IMR-90 (cell line): Measurements from ENCODE around the gene C1QTNF1. TPM values are rescaled to one million over a fixed set of nuclear protein-coding genes. Genes with fewer than 3 reads are reported as not detected.

Source experiments
- ATAC-seq: fragments of 200-7000 bp; cut with Tn5 transposase; 2 replicates; pipeline ENCODE4 v1.9.1; 2020; ENCODE audit warnings: low read depth, mild to moderate bottlenecking, moderate library complexity
- BruUV-seq: library from RNA; stranded (reverse); fragments of 400-500 nt; replicated peaks from 2 replicates; lab custom pipeline; 2021; lab: Mats Ljungman, UMichigan
- CTCF ChIA-PET: fragments of 300-600 bp; formaldehyde crosslinking; extraction: SDS; loops from one replicate; lab custom pipeline; 2021; ENCODE audit warnings: antibody characterized with exemption; lab: Yijun Ruan, JAX
- POLR2A ChIA-PET: fragments of 300-600 bp; sonication (Branson Sonifier 250); formaldehyde crosslinking; loops from one replicate; lab custom pipeline; 2022; ENCODE audit warnings: antibody characterized with exemption; ENCODE audit not compliant: unreplicated experiment; lab: Charles Lee
- DNase-seq: peaks from one replicate; pipeline ENCODE4 v3.0.0; 2013
- H2AFZ ChIP-seq: replicated peaks from 2 replicates; pipeline ENCODE3; 2013; ENCODE audit warnings: low read length, mild to moderate bottlenecking; ENCODE audit not compliant: poor library complexity
- H2AK5ac ChIP-seq: 2 replicates; pipeline ENCODE4 v1.6.1; 2013; ENCODE audit warnings: low read depth, low read length, inconsistent platforms
- H2AK9ac ChIP-seq: replicated peaks from 2 replicates; pipeline ENCODE3; 2013; ENCODE audit warnings: mild to moderate bottlenecking, low read depth, low read length, moderate library complexity; ENCODE audit not compliant: poor library complexity
- H2BK120ac ChIP-seq: 2 replicates; pipeline ENCODE4 v1.6.1; 2013; ENCODE audit warnings: low read depth, low read length, inconsistent platforms
- H2BK15ac ChIP-seq: 3 replicates; pipeline ENCODE4 v1.6.1; 2013; ENCODE audit warnings: low read depth, low read length, inconsistent platforms
- H2BK20ac ChIP-seq: 2 replicates; pipeline ENCODE4 v1.6.1; 2013; ENCODE audit warnings: low read depth, mild to moderate bottlenecking, inconsistent platforms, low read length, moderate library complexity
- H2BK5ac ChIP-seq: 2 replicates; pipeline ENCODE4 v1.6.1; 2013; ENCODE audit warnings: mild to moderate bottlenecking, low read depth, low read length, inconsistent platforms; ENCODE audit not compliant: poor library complexity, severe bottlenecking
- H3K14ac ChIP-seq: replicated peaks from 2 replicates; pipeline ENCODE4 v1.6.1; 2013; ENCODE audit warnings: low read depth, low read length, inconsistent platforms
- H3K18ac ChIP-seq: 2 replicates; pipeline ENCODE4 v1.6.1; 2013; ENCODE audit warnings: low read depth, low read length, control low read depth
- H3K23ac ChIP-seq: 2 replicates; pipeline ENCODE4 v1.6.1; 2013; ENCODE audit warnings: low read depth, low read length, inconsistent platforms
- H3K27ac ChIP-seq: 2 replicates; pipeline ENCODE4 v1.5.1; 2013; ENCODE audit warnings: mild to moderate bottlenecking, control low read depth, low read length; ENCODE audit not compliant: insufficient read depth
- H3K27me3 ChIP-seq: 2 replicates; pipeline ENCODE4 v1.6.1; 2013; ENCODE audit warnings: low read length; ENCODE audit not compliant: control insufficient read depth, insufficient read depth
- H3K36me3 ChIP-seq: 2 replicates; pipeline ENCODE4 v1.6.1; 2013; ENCODE audit warnings: low read length, mixed read lengths; ENCODE audit not compliant: control insufficient read depth, insufficient read depth
- H3K4ac ChIP-seq: 2 replicates; pipeline ENCODE4 v1.6.1; 2013; ENCODE audit warnings: low read depth, low read length, inconsistent platforms
- H3K4me1 ChIP-seq: 2 replicates; pipeline ENCODE4 v1.6.1; 2013; ENCODE audit warnings: low read length, mixed read lengths; ENCODE audit not compliant: control insufficient read depth, insufficient read depth
- H3K4me2 ChIP-seq: 2 replicates; pipeline ENCODE4 v1.6.1; 2013; ENCODE audit warnings: low read depth, mild to moderate bottlenecking, control low read depth, low read length, moderate library complexity
- H3K4me3 ChIP-seq: 2 replicates; pipeline ENCODE4 v1.5.1; 2013; ENCODE audit warnings: low read depth, mild to moderate bottlenecking, control low read depth, low read length, moderate library complexity; ENCODE audit not compliant: insufficient read depth
- H3K56ac ChIP-seq: 2 replicates; pipeline ENCODE4 v1.6.1; 2013; ENCODE audit warnings: low read length, inconsistent platforms; ENCODE audit not compliant: insufficient read depth; ENCODE audit errors: extremely low read depth
- H3K79me1 ChIP-seq, 2 experiments: 2 replicates each; pipeline ENCODE4 v1.6.1; 2013; ENCODE audit warnings: low read length in 2 of 2, inconsistent platforms in 1 of 2, low read depth in 1 of 2
- H3K9ac ChIP-seq: 2 replicates; pipeline ENCODE4 v1.6.1; 2013; ENCODE audit warnings: low read depth, low read length, control low read depth
- H3K9me1 ChIP-seq: 2 replicates; pipeline ENCODE4 v1.6.1; 2013; ENCODE audit warnings: low read length, inconsistent platforms; ENCODE audit not compliant: insufficient read depth
- H3K9me3 ChIP-seq: 2 replicates; pipeline ENCODE4 v1.6.1; 2013; ENCODE audit warnings: low read length; ENCODE audit not compliant: control insufficient read depth, insufficient read depth
- H4K20me1 ChIP-seq: 2 replicates; pipeline ENCODE4 v1.6.1; 2013; ENCODE audit warnings: low read length, inconsistent platforms; ENCODE audit not compliant: insufficient read depth
- H4K5ac ChIP-seq: 2 replicates; pipeline ENCODE4 v1.6.1; 2013; ENCODE audit warnings: mild to moderate bottlenecking, low read depth, low read length, control low read depth
- H4K8ac ChIP-seq, 2 experiments: 2 replicates each; pipeline ENCODE4 v1.6.1; 2013; ENCODE audit warnings: low read depth in 2 of 2, low read length in 2 of 2, control low read depth in 1 of 2, inconsistent platforms in 1 of 2
- H4K91ac ChIP-seq: 2 replicates; pipeline ENCODE4 v1.6.1; 2013; ENCODE audit warnings: low read depth, low read length, inconsistent platforms; ENCODE audit not compliant: insufficient read depth
- BHLHE40 ChIP-seq: fragments of 150-350 bp; IDR thresholded peaks from 2 replicates; pipeline ENCODE4 v1.6.1; 2016; ENCODE audit warnings: mild to moderate bottlenecking, low read depth, low read length
- CEBPB ChIP-seq: IDR thresholded peaks from 2 replicates; pipeline ENCODE4 v1.6.1; 2012; ENCODE audit warnings: low read depth, low read length, improper control_type of control experiment
- CHD1 ChIP-seq: IDR thresholded peaks from 2 replicates; pipeline ENCODE4 v1.6.1; 2012; ENCODE audit warnings: low read depth, low read length, improper control_type of control experiment
- FOS ChIP-seq: fragments of 150-350 bp; IDR thresholded peaks from 2 replicates; pipeline ENCODE4 v1.6.1; 2016; ENCODE audit warnings: low read depth, low read length
- MAFK ChIP-seq: IDR thresholded peaks from 2 replicates; pipeline ENCODE4 v1.6.1; 2012; ENCODE audit warnings: low read depth, low read length, improper control_type of control experiment
- MAZ ChIP-seq: IDR thresholded peaks from 2 replicates; pipeline ENCODE4 v1.6.1; 2012; ENCODE audit warnings: low read depth, mild to moderate bottlenecking, low read length, improper control_type of control experiment, moderate library complexity, borderline replicate concordance
- MXI1 ChIP-seq: IDR thresholded peaks from 2 replicates; pipeline ENCODE4 v1.6.1; 2012; ENCODE audit warnings: low read depth, mild to moderate bottlenecking, low read length, moderate library complexity, borderline replicate concordance
- NFE2L2 ChIP-seq: fragments of 150-350 bp; IDR thresholded peaks from 2 replicates; pipeline ENCODE4 v1.6.1; 2016; ENCODE audit warnings: low read depth, mild to moderate bottlenecking, low read length
- POLR2A ChIP-seq: IDR thresholded peaks from 2 replicates; pipeline ENCODE4 v1.6.1; 2012; ENCODE audit warnings: mild to moderate bottlenecking, low read depth, low read length
- RAD21 ChIP-seq: IDR thresholded peaks from 2 replicates; pipeline ENCODE4 v1.6.1; 2012; ENCODE audit warnings: low read length, improper control_type of control experiment
- RCOR1 ChIP-seq: IDR thresholded peaks from 2 replicates; pipeline ENCODE4 v1.6.1; 2012; ENCODE audit warnings: mild to moderate bottlenecking, low read length, improper control_type of control experiment; ENCODE audit not compliant: insufficient replicate concordance
- RFX5 ChIP-seq: IDR thresholded peaks from 2 replicates; pipeline ENCODE4 v1.8.0; 2012; ENCODE audit warnings: low read depth, mild to moderate bottlenecking, low read length, moderate library complexity
- SMC3 ChIP-seq: fragments of 150-350 bp; IDR thresholded peaks from 2 replicates; pipeline ENCODE4 v1.6.1; 2016; ENCODE audit warnings: low read depth, mild to moderate bottlenecking, antibody characterized with exemption, low read length, moderate library complexity
- USF2 ChIP-seq: fragments of 150-350 bp; IDR thresholded peaks from 2 replicates; pipeline ENCODE4 v1.6.1; 2017; ENCODE audit warnings: mild to moderate bottlenecking, antibody characterized with exemption, low read length, low read depth
- WGBS, 2 experiments: methylation state at CpG; one replicate each; pipeline versions ENCODE4 v1.1.5 to v1.1.7; 2013; ENCODE audit warnings: missing lambda C conversion rate in 2 of 2; ENCODE audit not compliant: insufficient read length in 1 of 2; ENCODE audit errors: extremely low coverage in 2 of 2; 5-methylcytosine and 5-hydroxymethylcytosine counted together
- dilution Hi-C: fragments of 300-500 bp; cut with HindIII; formaldehyde crosslinking; loops from one replicate; pipeline ENCODE4 v1.14.3; 2018; ENCODE audit warnings: low sequenced_read_pairs; ENCODE audit not compliant: unreplicated experiment
- in situ Hi-C: fragments of 300-500 bp; cut with MboI; formaldehyde crosslinking; loops from 3 replicates; pipeline ENCODE4 v1.14.3; 2019; ENCODE audit warnings: low sequenced_read_pairs, inconsistent platforms, mixed read lengths
- intact Hi-C: fragments of 100-400 bp; cut with micrococcal nuclease; formaldehyde crosslinking; loops from 2 replicates; pipeline ENCODE4 v1.10.0; 2022
- polyA plus RNA-seq, 3 experiments: library from polyadenylated mRNA; depleted of rRNA; stranded (reverse); fragments of >200 nt; gene quantifications; 2 replicates each; pipeline ENCODE4 v1.2.3, GENCODE V29; 2012; ENCODE audit warnings: low replicate concordance in 1 of 3
- total RNA-seq: library from RNA; depleted of rRNA; stranded (reverse); fragments of >200 nt; gene quantifications from 2 replicates; pipeline ENCODE4 v1.2.3, GENCODE V29; 2012
- TF ChIP-seq, protein P1 (sequence below): conservative IDR thresholded peaks from 2 replicates; pipeline ENCODE4 v1.5.1; 2012; ENCODE audit warnings: mild to moderate bottlenecking, low read depth, low read length, improper control_type of control experiment
- TF ChIP-seq, protein P2 (sequence below): fragments of 150-350 bp; IDR thresholded peaks from 2 replicates; pipeline ENCODE4 v1.6.1; 2016; ENCODE audit warnings: low read depth, mild to moderate bottlenecking, low read length, moderate library complexity, borderline replicate concordance

The C1QTNF1 gene
- total and polyA plus RNA-seq, 2 of the 4 experiments (the other 2 are of a cell fraction) = 3.4 to 8.4 TPM

- Histone ChIP-seq H2BK20ac (no peak overlapping the region), H3K36me3 (peaks cover 8% of the 10 kb centered on the region; the same call in 1 of the 2 replicates), H3K4me3 (no peak overlapping the region), H3K9ac (no peak overlapping the region), H3K79me1 (no peaks in the 10 kb centered on the region), H3K4me1 (no peaks in the 10 kb centered on the region), H3K4me2 (no peak overlapping the region), H4K8ac (no peak overlapping the region), H3K56ac (no peak overlapping the region), H3K23ac (no peak overlapping the region), H4K91ac (no peak overlapping the region), H2BK15ac (no peak overlapping the region), H4K20me1 (no peaks in the 10 kb centered on the region; the same call in 1 of the 2 replicates), H2BK5ac (no peak overlapping the region), H3K14ac (no peak overlapping the region), H2BK120ac (no peak overlapping the region), H3K4ac (no peak overlapping the region), H2AK9ac (no peak overlapping the region), H3K27ac (no peak overlapping the region), H4K5ac (no peak overlapping the region), H3K27me3 (no peaks in the 10 kb centered on the region), H2AFZ (no peak overlapping the region), H3K18ac (no peak overlapping the region), H2AK5ac (no peak overlapping the region), H3K9me3 (peaks cover 2% of the 10 kb centered on the region; the same call in 1 of the 2 replicates), H3K9me1 (peaks cover 7% of the 10 kb centered on the region; the same call in 1 of the 2 replicates)
- ATAC-seq (no peak), DNase-seq (no peak)
- no CpG with 5 or more reads among the region's 1 CpG for WGBS, 2 experiments
- no peak for TF ChIP-seq SMC3
- no peak for TF ChIP-seq CEBPB
- TF ChIP-seq MAZ = no peak
- TF ChIP-seq MAFK = no peak
- no peak for TF ChIP-seq FOS
- TF ChIP-seq POLR2A = no peak
- no peak for TF ChIP-seq BHLHE40
- no peak for TF ChIP-seq RCOR1
- no peak for TF ChIP-seq NFE2L2
- TF ChIP-seq, protein P1, sequence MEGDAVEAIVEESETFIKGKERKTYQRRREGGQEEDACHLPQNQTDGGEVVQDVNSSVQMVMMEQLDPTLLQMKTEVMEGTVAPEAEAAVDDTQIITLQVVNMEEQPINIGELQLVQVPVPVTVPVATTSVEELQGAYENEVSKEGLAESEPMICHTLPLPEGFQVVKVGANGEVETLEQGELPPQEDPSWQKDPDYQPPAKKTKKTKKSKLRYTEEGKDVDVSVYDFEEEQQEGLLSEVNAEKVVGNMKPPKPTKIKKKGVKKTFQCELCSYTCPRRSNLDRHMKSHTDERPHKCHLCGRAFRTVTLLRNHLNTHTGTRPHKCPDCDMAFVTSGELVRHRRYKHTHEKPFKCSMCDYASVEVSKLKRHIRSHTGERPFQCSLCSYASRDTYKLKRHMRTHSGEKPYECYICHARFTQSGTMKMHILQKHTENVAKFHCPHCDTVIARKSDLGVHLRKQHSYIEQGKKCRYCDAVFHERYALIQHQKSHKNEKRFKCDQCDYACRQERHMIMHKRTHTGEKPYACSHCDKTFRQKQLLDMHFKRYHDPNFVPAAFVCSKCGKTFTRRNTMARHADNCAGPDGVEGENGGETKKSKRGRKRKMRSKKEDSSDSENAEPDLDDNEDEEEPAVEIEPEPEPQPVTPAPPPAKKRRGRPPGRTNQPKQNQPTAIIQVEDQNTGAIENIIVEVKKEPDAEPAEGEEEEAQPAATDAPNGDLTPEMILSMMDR = no peak
- no peak for TF ChIP-seq CHD1
- no peak for TF ChIP-seq MXI1
- TF ChIP-seq RFX5 = no peak
- no peak for TF ChIP-seq RAD21
- TF ChIP-seq, protein P2, sequence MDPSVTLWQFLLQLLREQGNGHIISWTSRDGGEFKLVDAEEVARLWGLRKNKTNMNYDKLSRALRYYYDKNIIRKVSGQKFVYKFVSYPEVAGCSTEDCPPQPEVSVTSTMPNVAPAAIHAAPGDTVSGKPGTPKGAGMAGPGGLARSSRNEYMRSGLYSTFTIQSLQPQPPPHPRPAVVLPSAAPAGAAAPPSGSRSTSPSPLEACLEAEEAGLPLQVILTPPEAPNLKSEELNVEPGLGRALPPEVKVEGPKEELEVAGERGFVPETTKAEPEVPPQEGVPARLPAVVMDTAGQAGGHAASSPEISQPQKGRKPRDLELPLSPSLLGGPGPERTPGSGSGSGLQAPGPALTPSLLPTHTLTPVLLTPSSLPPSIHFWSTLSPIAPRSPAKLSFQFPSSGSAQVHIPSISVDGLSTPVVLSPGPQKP = no peak
- TF ChIP-seq USF2 = no peak
- ChIA-PET CTCF (no interaction called here), POLR2A (no interaction called here)
- intact Hi-C loops = no loop called here
- no TSS peak for BruUV-seq
- in situ Hi-C loops = no loop called here
- dilution Hi-C loops = no loop called here
These were observed 28.2 kb downstream of the C1QTNF1 start for GRCh38 chr17:79052131-79052530.
